Smooth muscle cell (in vitro differentiated cells): ENCODE measurements around the gene RNF17. TPM values are rescaled to one million over a fixed set of nuclear protein-coding genes. Genes with fewer than 3 reads are reported as not detected.

Experiments
- DNase-seq: peaks from one replicate; lab custom pipeline; 2025; ENCODE audit not compliant: unreplicated experiment; lab: John Stamatoyannopoulos, UW
- H2AFZ ChIP-seq: fragments of 200-600 bp; sonication (generic); 2 replicates; pipeline ENCODE4 v1.6.0; 2016; ENCODE audit warnings: antibody characterized with exemption, low read depth, mild to moderate bottlenecking
- H3F3A ChIP-seq: fragments of 200-600 bp; sonication (generic); 2 replicates; pipeline ENCODE4 v1.6.0; 2017; ENCODE audit warnings: antibody characterized with exemption, low read depth
- H3K27ac ChIP-seq: fragments of 200-600 bp; sonication (generic); 2 replicates; pipeline ENCODE4 v1.5.1; 2016; ENCODE audit warnings: low read depth, mild to moderate bottlenecking
- H3K27me3 ChIP-seq: fragments of 200-600 bp; sonication (generic); 2 replicates; pipeline ENCODE4 v1.6.1; 2016; ENCODE audit warnings: low read depth, mild to moderate bottlenecking
- H3K36me3 ChIP-seq: fragments of 200-600 bp; sonication (generic); 2 replicates; pipeline ENCODE4 v1.5.1; 2016; ENCODE audit warnings: low read depth
- H3K4me1 ChIP-seq: fragments of 200-600 bp; sonication (generic); 2 replicates; pipeline ENCODE4 v1.5.1; 2016; ENCODE audit warnings: low read depth
- H3K4me2 ChIP-seq: fragments of 200-600 bp; sonication (generic); 2 replicates; pipeline ENCODE4 v1.6.0; 2016; ENCODE audit warnings: mild to moderate bottlenecking
- H3K4me3 ChIP-seq: fragments of 200-600 bp; sonication (generic); 2 replicates; pipeline ENCODE4 v1.5.1; 2016; ENCODE audit warnings: mild to moderate bottlenecking
- H3K79me2 ChIP-seq: fragments of 200-600 bp; sonication (generic); 2 replicates; pipeline ENCODE4 v1.6.0; 2016; ENCODE audit warnings: low read depth, mild to moderate bottlenecking
- H3K9ac ChIP-seq: fragments of 200-600 bp; sonication (generic); 2 replicates; pipeline ENCODE4 v1.6.0; 2016; ENCODE audit warnings: low read depth
- H3K9me3 ChIP-seq: fragments of 200-600 bp; sonication (generic); replicated peaks from 2 replicates; pipeline ENCODE4 v1.5.1; 2016; ENCODE audit warnings: low read depth
- H4K20me1 ChIP-seq: fragments of 200-600 bp; sonication (generic); 2 replicates; pipeline ENCODE4 v1.6.0; 2016; ENCODE audit warnings: low read depth
- WGBS: methylation state at CpG from one replicate; pipeline ENCODE4 v1.1.7; 2016; ENCODE audit warnings: low lambda C conversion rate; 5-methylcytosine and 5-hydroxymethylcytosine counted together
- polyA plus RNA-seq: library from polyadenylated mRNA; unstranded; fragments of >200 nt; fragmentation: Nextera tagmentation; extraction: Ambion mirVana; gene quantifications from 2 replicates; pipeline ENCODE4 v1.2.1, GENCODE V29; 2016
- total RNA-seq: library from RNA; depleted of rRNA; stranded (reverse); fragments of >200 nt; gene quantifications from 2 replicates; pipeline ENCODE4 v1.2.3, GENCODE V29; 2014
- TF ChIP-seq, protein P1 (sequence below): fragments of 200-600 bp; sonication (generic); IDR thresholded peaks from 2 replicates; pipeline ENCODE4 v1.5.1; 2017; ENCODE audit warnings: borderline replicate concordance, mild to moderate bottlenecking, antibody characterized with exemption; ENCODE audit not compliant: insufficient read depth, poor library complexity, severe bottlenecking

RNF17 gene
- total and polyA plus RNA-seq, 2 experiments from 2014 or later = not detected

DNA sequence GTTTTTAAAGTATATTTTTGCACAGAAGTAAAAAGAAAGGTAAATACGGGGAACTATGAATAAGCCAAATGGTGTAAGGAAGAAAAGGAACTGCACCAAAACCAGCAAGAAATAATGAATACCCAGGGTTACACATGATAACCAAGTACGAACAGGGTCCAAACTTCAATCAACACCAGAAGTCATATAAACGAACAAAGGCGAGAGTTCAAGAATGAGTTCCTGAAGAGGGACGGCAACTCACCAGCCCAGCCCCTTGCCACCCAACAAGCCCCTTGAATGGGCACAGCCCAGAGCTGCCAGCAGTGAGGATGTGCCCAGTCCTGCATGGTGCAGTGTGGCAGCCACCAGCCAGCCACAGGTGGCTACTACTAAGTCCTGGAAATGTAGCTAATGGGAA, 132.1 kb downstream of the RNF17 start:
- no peak overlapping the region for H3K27ac ChIP-seq
- no peak for DNase-seq
- no peaks in the 10 kb centered on the region for H3K4me1 ChIP-seq
- no peaks in the 10 kb centered on the region for H3K79me2 ChIP-seq
- TF ChIP-seq, protein P1, sequence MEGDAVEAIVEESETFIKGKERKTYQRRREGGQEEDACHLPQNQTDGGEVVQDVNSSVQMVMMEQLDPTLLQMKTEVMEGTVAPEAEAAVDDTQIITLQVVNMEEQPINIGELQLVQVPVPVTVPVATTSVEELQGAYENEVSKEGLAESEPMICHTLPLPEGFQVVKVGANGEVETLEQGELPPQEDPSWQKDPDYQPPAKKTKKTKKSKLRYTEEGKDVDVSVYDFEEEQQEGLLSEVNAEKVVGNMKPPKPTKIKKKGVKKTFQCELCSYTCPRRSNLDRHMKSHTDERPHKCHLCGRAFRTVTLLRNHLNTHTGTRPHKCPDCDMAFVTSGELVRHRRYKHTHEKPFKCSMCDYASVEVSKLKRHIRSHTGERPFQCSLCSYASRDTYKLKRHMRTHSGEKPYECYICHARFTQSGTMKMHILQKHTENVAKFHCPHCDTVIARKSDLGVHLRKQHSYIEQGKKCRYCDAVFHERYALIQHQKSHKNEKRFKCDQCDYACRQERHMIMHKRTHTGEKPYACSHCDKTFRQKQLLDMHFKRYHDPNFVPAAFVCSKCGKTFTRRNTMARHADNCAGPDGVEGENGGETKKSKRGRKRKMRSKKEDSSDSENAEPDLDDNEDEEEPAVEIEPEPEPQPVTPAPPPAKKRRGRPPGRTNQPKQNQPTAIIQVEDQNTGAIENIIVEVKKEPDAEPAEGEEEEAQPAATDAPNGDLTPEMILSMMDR = no peak
- no peak overlapping the region for H3K4me3 ChIP-seq
- 97% methylated on average over 5 of the region's 5 CpGs for WGBS
- H2AFZ ChIP-seq = no peak overlapping the region
- H4K20me1 ChIP-seq = no peaks in the 10 kb centered on the region
- no peak overlapping the region for H3K4me2 ChIP-seq
- no peaks in the 10 kb centered on the region for H3F3A ChIP-seq
- H3K27me3 ChIP-seq = no peaks in the 10 kb centered on the region
- H3K36me3 ChIP-seq = no peaks in the 10 kb centered on the region
- H3K9me3 ChIP-seq = no peaks in the 10 kb centered on the region
- no peak overlapping the region for H3K9ac ChIP-seq

DNA sequence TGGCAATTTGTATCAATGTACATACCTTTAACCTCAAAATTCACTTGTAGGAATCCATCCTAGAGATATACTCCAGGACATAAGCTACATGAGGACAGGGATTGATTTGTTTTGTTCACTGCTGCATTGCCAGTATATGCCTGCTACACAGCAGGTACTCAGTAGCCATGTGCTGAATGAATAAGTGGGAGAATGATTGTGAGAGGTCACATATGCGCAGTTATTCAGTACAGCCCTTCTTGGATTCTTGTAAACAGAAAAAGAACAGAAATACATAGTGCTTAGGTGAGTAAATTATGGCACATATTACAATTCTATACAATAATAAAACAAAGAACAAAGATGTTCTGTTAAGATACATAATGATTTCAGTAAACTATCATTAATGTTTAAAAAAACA, 133.3 kb downstream of the RNF17 start:
- Histone ChIP-seq H3K27ac (no peak overlapping the region), H3F3A (no peaks in the 10 kb centered on the region), H3K27me3 (no peaks in the 10 kb centered on the region), H3K36me3 (no peaks in the 10 kb centered on the region), H3K4me1 (no peaks in the 10 kb centered on the region), H3K4me3 (no peak overlapping the region), H3K79me2 (no peaks in the 10 kb centered on the region), H2AFZ (no peak overlapping the region), H4K20me1 (no peaks in the 10 kb centered on the region), H3K9me3 (no peaks in the 10 kb centered on the region), H3K9ac (no peak overlapping the region), H3K4me2 (no peak overlapping the region)
- TF ChIP-seq, protein P1 = no peak
- no peak for DNase-seq
- 96% methylated on average over 1 of the region's 1 CpG for WGBS

DNA sequence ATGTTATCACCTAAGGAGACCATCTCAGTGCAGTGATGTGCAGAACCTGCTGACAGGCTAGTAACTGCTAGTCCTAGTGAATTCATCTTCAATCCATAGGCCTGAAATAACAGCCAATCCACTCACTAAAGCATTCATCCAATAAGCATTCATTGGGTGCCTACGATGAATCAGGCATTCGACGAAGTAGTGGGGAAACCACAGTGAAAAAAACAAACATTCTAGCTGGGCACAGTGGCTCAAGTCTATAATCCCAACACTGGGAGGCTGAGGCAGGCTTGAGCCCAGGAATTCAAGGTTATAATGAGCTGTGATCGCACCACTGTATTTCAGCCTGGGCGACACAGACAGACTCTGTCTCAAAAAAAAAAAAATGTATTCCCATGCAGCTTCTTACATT, 135.6 kb downstream of the RNF17 start:
- Histone ChIP-seq H3K4me3 (no peak overlapping the region), H3K36me3 (no peaks in the 10 kb centered on the region), H3K27me3 (no peaks in the 10 kb centered on the region), H2AFZ (no peak overlapping the region), H3K27ac (no peak overlapping the region), H3K4me2 (no peak overlapping the region), H3F3A (no peaks in the 10 kb centered on the region), H4K20me1 (no peaks in the 10 kb centered on the region), H3K79me2 (no peaks in the 10 kb centered on the region), H3K9me3 (no peaks in the 10 kb centered on the region), H3K9ac (no peak overlapping the region), H3K4me1 (no peaks in the 10 kb centered on the region)
- no peak for DNase-seq
- WGBS = 68% methylated on average over 5 of the region's 5 CpGs
- TF ChIP-seq, protein P1 = no peak

DNA sequence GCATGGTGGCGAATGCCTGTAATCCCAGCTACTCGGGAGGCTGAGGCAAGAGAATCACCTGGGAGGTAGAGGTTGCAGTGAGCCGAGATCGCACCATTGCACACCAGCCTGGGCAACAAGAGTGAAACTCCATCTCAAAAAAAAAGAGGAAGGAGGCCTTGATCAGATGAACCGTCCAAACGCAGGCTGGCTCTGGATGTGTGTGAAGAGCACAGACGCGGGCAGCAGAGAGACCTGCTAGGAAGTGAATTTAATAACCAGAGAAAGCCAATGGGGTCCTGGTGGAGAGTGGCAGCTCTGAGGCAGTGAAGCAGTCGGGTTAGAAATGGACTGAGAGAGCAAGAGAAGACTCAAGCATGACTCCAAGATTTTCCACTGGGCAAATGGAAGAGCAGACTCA, 136.5 kb downstream of the RNF17 start:
- Histone ChIP-seq H3K4me3 (no peak overlapping the region), H3K9ac (no peak overlapping the region), H3K4me2 (no peak overlapping the region), H3K79me2 (no peaks in the 10 kb centered on the region), H2AFZ (no peak overlapping the region), H3K36me3 (no peaks in the 10 kb centered on the region), H4K20me1 (no peaks in the 10 kb centered on the region), H3F3A (no peaks in the 10 kb centered on the region), H3K9me3 (no peaks in the 10 kb centered on the region), H3K4me1 (no peaks in the 10 kb centered on the region), H3K27ac (no peak overlapping the region), H3K27me3 (no peaks in the 10 kb centered on the region)
- TF ChIP-seq, protein P1 = no peak
- no peak for DNase-seq
- WGBS = over 99% methylated on average over 9 of the region's 9 CpGs
